22Rv1 (cell line): ENCODE results near the gene INSM1.

Source experiments
- H3K27ac ChIP-seq: fragments of 450-650 bp; 2 replicates; pipeline ENCODE4 v1.5.1; 2017
- CTCF ChIP-seq: fragments of 450-650 bp; IDR thresholded peaks from 2 replicates; pipeline ENCODE4 v1.5.1; 2017; ENCODE audit warnings: mild to moderate bottlenecking
- ZFX ChIP-seq: fragments of 450-650 bp; IDR thresholded peaks from 2 replicates; pipeline ENCODE4 v1.6.1; 2017; ENCODE audit warnings: antibody characterized with exemption, borderline replicate concordance

The INSM1 gene

DNA sequence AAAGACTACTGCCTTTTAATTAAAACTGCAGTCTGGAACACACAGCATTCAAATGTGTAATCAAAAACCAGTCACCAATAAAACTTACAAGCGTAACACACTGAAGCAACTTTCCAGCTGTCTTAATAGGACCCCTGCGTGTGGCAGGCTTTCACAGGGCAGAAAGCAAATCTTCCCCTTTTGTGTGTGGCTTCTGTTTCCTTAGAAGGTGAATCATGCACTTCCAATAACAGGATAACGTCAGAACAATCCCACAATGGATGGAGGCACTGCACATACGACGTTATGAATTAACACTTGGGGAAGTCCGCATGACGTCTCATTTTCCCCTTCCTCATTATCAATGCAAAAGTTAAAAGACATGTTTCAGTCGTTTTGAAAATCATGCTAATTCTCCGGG lies 44.8 kb downstream of the INSM1 start:
- H3K27ac ChIP-seq = no peak overlapping the region
- no peak for TF ChIP-seq CTCF
- no peak for TF ChIP-seq ZFX

DNA sequence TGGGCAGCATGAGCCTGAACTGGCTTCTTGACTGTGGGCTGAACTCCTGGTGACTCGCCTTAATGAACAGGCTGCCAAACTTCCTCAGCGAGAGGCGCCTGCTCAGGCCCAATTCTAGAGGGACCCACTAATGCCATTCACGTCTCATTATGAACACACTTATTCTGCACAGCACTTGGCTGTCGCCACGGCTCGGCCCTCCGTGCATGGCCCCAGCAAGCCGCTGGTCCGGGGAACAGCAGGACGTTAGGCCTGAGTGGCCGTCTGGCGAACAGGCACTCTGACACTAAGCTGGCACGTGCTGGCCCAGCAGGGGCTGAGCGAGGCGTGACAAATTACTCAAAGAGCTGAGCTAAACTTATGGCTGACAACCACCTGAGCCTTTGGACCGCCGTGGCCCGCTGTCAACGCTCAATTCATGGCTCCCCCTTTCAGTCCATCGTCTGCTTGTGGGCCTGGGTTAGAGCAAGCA lies 45.9 kb downstream of the INSM1 start:
- TF ChIP-seq CTCF (no peak), ZFX (no peak)
- no peak overlapping the region for H3K27ac ChIP-seq

- TF ChIP-seq ZFX (no peak), CTCF (no peak)
- H3K27ac ChIP-seq = no peak overlapping the region
Observed at GRCh38 chr20:20414640-20415220, 46.8 kb downstream of the INSM1 start.

- TF ChIP-seq CTCF (no peak), ZFX (no peak)
- H3K27ac ChIP-seq = no peak overlapping the region
Observed at GRCh38 chr20:20415321-20415720, 47.4 kb downstream of the INSM1 start.

DNA sequence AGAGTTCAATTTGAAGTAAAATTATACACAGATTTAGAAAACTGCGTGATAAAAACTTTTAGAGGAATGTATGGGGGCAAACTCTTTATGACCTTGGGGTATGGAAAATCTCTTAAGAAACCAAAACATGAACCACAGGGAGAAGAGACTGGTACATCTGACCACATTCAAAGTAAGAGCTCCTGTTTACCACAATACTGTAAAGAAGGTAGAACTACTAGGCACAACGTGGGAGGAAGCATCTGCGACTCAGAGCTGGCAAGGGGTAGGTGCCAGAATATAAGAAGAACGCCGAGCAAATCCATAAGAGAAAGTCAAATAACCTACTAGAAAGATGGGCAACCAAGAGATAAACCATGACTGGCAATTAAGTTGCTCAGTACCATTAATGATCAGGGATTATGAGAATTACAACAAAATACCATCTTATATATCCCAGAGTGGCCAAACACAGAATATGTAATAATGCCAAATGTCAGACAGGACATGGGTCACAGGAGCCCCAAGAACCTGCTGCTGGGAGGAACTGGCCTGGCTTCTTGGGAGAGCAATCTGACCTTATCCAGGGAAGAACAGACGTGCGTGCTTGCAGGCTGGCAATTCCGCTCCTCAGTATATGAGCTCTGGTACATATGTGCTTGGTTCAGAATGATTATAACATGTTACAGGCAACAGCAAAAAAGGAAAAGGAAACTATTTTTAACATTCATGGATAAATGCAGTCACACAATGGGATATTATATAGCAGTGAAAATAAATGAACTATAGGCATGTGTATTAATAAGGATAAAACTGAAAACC lies 50.2 kb downstream of the INSM1 start:
- TF ChIP-seq ZFX (no peak), CTCF (no peak)

More for the DNA sequence above, 50.2 kb downstream of the INSM1 start:
- H3K27ac ChIP-seq = no peak overlapping the region
